Renal pelvis (tissue), 12 donors: ENCODE data around the gene ITGA2. TPM values are rescaled to one million over a fixed set of nuclear protein-coding genes. Genes with fewer than 3 reads are reported as not detected.
A peak's percentile ranks its signal among the peaks of the same experiment; 100 is the strongest.
"Not testable (repeated sequence)": the region's sequence is repeated elsewhere in the genome, so short reads cannot be mapped to it uniquely, and the experiment has no call there.

Source experiments
- DNase-seq: peaks from one replicate; pipeline ENCODE4 v3.0.0-alpha.2; 2013
- long read RNA-seq, 16 experiments: transcript quantifications; one replicate each; lab custom pipeline, GENCODE V29; 2026
- polyA plus RNA-seq, 3 donors: library from polyadenylated mRNA; unstranded; fragments of 120-200 nt; gene quantifications; one replicate each; pipeline ENCODE4 v1.2.1, GENCODE V29; 2013; ENCODE audit not compliant: insufficient read length in 3 of 3

ITGA2 gene
- 10 to 100 TPM; 22.8 to 32.2 (median 23.9) TPM for polyA plus RNA-seq
- long read RNA-seq, donor 1, full-length matches to known transcripts: 1 of 1 reads
- long read RNA-seq, donor 1, partial matches to known transcripts: 0 of 1 reads
- long read RNA-seq, donor 1, other reads (novel, unspliced or antisense): 0 of 1 reads
- long read RNA-seq, donor 2, full-length matches to known transcripts: 1 of 1 reads
- long read RNA-seq, donor 2, partial matches to known transcripts: 0 of 1 reads
- long read RNA-seq, donor 2, other reads (novel, unspliced or antisense): 0 of 1 reads
- long read RNA-seq, donor 3, full-length matches to known transcripts: 2 of 2 reads
- long read RNA-seq, donor 3, partial matches to known transcripts: 0 of 2 reads
- long read RNA-seq, donor 3, other reads (novel, unspliced or antisense): 0 of 2 reads
- long read RNA-seq, donor 4: 0 reads
- long read RNA-seq, donor 5, full-length matches to known transcripts: 1 of 1 reads
- long read RNA-seq, donor 5, partial matches to known transcripts: 0 of 1 reads
- long read RNA-seq, donor 5, other reads (novel, unspliced or antisense): 0 of 1 reads
- long read RNA-seq, donor 6, full-length matches to known transcripts: 2 of 156 reads
- long read RNA-seq, donor 6, partial matches to known transcripts: 81 of 156 reads
- long read RNA-seq, donor 6, other reads (novel, unspliced or antisense): 73 of 156 reads
- long read RNA-seq, donor 7, full-length matches to known transcripts: 4 of 4 reads
- long read RNA-seq, donor 7, partial matches to known transcripts: 0 of 4 reads
- long read RNA-seq, donor 7, other reads (novel, unspliced or antisense): 0 of 4 reads
- long read RNA-seq, donor 8, full-length matches to known transcripts: 1 of 1 reads
- long read RNA-seq, donor 8, partial matches to known transcripts: 0 of 1 reads
- long read RNA-seq, donor 8, other reads (novel, unspliced or antisense): 0 of 1 reads
- long read RNA-seq, donor 9, full-length matches to known transcripts: 1 of 1 reads
- long read RNA-seq, donor 9, partial matches to known transcripts: 0 of 1 reads
- long read RNA-seq, donor 9, other reads (novel, unspliced or antisense): 0 of 1 reads
- long read RNA-seq, donor 10, full-length matches to known transcripts: 1 of 108 reads
- long read RNA-seq, donor 10, partial matches to known transcripts: 107 of 108 reads
- long read RNA-seq, donor 10, other reads (novel, unspliced or antisense): 0 of 108 reads
- long read RNA-seq, donor 11: 0 reads
- long read RNA-seq, donor 12, full-length matches to known transcripts: 3 of 3 reads
- long read RNA-seq, donor 12, partial matches to known transcripts: 0 of 3 reads
- long read RNA-seq, donor 12, other reads (novel, unspliced or antisense): 0 of 3 reads
- long read RNA-seq, donor 13, full-length matches to known transcripts: 2 of 2 reads
- long read RNA-seq, donor 13, partial matches to known transcripts: 0 of 2 reads
- long read RNA-seq, donor 13, other reads (novel, unspliced or antisense): 0 of 2 reads
- long read RNA-seq, donor 14, full-length matches to known transcripts: 2 of 186 reads
- long read RNA-seq, donor 14, partial matches to known transcripts: 112 of 186 reads
- long read RNA-seq, donor 14, other reads (novel, unspliced or antisense): 72 of 186 reads
- long read RNA-seq, donor 15: 0 reads
- long read RNA-seq, donor 16: 0 reads

GRCh38 chr5:52989025-52989780, at the start of gene ITGA2:
Gene ITGA2 (plus strand): TSS chr5:52989352. CDS start chr5:52989469, 117 bp downstream.
- peak; percentile 43 for DNase-seq

GRCh38 chr5:52943285-52943684, 45.9 kb upstream of the ITGA2 start:
- DNase-seq: no peak

- no peak for DNase-seq
These were observed 45.3 kb upstream of the ITGA2 start for GRCh38 chr5:52943808-52944207.

GRCh38 chr5:52945040-52945439, 44.1 kb upstream of the ITGA2 start:
- no peak for DNase-seq

DNA sequence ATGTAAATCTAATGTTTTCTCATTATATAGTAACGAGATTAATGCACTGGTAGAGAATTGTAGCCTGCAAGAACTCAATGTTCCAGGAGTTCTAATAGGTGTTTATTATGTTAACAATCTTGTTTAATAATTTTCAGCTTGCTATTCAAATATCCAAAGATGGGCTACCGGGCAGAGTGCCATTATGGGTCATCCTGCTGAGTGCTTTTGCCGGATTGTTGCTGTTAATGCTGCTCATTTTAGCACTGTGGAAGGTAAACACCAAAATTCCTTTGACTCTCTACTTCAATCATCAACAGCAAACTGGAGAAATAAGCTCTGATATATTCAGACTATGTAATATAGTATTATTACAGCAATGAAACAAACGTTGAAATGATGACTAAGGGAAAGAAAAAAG, 41.9 kb upstream of the ITGA2 start:
- DNase-seq: no peak

GRCh38 chr5:52947851-52948250, 41.3 kb upstream of the ITGA2 start:
- DNase-seq: no peak

DNA sequence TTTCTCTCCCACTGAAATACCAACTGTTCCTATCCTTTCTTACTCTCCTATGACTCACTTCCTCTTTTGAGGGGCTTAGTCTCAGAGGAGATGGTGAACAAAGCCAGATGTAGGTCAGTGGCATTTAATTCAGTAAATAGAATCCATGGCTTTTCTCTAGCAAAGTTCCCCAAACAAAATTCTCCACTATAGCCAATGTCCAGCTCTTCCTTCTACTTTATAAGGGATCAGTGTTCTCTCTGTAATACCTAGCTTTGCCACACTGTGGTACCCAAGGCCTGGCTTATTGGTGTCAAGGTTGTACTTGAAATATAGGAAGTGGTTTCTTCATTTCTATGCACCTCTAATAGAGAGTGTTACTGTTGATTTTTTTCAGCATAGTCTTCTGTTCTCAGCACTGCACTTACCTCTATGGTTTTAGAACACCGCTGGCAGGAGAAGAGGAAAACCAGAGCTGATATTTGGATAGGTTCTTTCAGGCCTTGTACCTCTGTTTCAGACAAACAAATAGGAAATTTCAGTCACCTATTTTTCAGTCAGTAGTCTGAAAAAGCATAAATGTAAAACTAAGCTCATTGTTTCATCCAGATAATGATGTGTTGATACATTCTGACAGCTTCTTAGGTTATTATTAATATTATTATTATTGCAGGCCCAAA, 40.6 kb upstream of the ITGA2 start:
- peak; percentile 65 for DNase-seq

DNA sequence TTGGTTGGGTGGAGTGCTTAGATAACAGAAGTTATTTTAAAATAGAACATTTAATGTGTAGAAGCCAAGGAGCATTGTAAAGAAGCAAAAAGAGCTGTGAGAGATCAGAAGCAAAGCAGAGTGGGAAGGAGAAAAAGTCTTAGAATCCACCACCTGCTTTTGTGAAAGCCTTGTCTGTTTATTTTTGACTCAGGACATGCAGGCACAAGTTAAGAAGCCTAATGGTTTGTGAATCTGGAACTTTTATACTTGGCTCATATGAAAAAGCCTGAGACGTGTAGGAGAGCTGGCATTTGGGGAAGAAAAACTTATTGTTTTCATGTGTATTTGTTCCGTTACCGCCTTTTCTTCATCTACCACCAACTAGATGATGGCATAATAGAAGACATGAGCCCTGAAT, 38.5 kb upstream of the ITGA2 start:
- DNase-seq: no peak

DNA sequence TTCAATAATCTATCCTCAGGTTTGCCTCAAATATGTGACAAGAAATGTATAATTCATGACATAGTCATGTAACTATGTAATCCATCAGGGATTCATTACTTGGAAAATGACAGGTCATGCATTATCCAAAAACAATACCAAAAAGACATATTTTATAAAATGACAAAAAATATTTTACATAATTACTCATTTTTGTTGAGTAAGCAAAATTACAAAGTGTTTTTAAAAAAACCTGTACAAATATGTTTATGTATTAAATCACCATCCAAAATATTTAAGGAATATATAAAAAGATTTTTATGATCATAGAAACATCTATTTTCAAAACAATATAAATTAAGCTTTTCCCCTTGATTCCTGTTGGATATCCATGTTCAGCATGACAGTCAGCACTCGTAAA, 36.7 kb upstream of the ITGA2 start:
- DNase-seq: no peak

GRCh38 chr5:52956014-52956413, 33.1 kb upstream of the ITGA2 start:
- DNase-seq: no peak

GRCh38 chr5:52956915-52957747, 32.0 kb upstream of the ITGA2 start:
- DNase-seq: no peak

DNA sequence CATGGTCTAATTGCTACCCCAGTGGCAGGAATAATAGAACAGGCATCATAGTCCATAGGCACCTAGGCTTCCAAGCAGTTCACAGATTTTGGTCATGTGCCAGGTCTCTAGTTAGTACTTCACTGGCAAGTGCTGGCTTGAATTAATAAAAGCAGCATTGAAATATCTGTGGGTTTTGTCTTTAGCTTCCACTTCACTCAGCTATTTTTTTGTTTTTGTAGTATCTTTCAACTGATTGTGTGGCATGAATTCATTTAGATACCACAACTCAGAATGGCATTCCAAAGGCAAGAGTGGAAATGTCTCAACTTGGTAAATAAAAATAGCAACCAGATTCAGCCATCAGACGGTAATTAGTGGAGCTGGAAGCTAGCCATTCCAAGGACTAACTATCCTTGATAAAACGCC, 27.9 kb upstream of the ITGA2 start:
- no peak for DNase-seq

DNA sequence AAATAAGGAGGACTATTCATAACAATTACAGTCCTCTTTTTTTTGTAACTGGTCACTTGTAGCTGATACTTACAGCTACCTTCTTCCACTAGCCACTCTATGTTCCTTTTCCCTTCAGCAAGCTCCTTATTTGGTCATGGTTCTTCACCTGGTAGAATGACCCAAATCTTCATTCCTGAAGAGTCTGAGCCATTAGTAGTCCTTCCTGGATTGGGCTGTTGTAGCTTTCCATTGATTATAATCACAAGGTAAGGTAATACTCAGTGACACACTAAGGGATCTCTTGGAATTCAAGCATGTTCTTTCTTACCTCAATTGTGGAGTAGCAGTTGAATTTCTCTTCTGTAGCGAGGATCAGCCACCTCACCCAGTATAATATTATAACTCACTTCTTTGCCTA, 25.5 kb upstream of the ITGA2 start:
- no peak for DNase-seq

DNA sequence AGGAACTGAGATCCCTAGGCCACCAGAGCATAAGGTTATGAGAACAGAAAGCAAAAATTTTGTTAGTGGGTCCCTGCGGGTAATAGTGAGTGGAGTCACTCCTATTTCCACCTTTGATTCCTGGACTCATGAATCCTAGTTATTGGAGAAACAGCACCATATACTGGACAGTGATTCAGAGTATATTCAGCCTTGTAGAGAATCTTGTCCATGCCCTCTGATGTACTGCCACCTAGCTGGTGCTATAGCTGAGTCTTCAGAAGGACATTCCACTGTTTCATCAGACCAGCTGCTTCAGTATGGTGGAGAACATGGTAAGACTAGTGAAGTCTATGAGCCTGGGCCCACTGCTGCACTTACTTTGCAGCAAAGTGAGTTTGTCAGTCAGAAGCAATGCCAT, 25.0 kb upstream of the ITGA2 start:
- DNase-seq: no peak

DNA sequence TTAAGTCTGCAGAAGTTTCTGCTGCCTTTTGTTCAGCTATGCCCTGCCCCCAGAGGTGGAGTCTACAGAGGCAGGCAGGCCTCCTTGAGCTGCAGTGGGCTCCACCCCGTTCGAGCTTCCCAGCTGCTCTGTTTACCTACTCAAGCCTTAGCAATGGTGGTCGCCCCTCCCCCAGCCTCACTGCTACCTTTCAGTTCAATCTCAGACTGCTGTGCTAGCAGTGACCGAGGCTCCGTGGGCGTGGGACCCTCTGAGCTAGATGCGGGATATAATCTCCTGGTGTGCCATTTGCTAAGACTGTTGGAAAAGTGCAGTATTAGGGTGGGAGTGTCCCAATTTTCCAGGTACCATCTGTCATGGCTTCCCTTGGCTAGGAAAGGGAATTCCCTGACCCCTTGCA, 13.0 kb upstream of the ITGA2 start:
- not testable (repeated sequence) for DNase-seq

GRCh38 chr5:52977264-52977897, 11.8 kb upstream of the ITGA2 start:
- DNase-seq: no peak

GRCh38 chr5:52981507-52981906, 7.6 kb upstream of the ITGA2 start:
- DNase-seq: no peak
